ENCODE measurements around the gene MRPS6.

MRPS6 gene

GRCh38 chr21:34109075-34109474 is 35.7 kb downstream of the MRPS6 start:
- H3K27me3 ChIP-seq (ENCODE audit: insufficient read depth, low read depth, severe bottlenecking) = no peaks in the 10 kb centered on the region
- H3K4me3 ChIP-seq (ENCODE audit: low read depth, low read length) = no peak overlapping the region
- no peak overlapping the region for H3K27ac ChIP-seq
- H3K36me3 ChIP-seq = no peaks in the 10 kb centered on the region
- H3K9me3 ChIP-seq (ENCODE audit: severe bottlenecking) = no peaks in the 10 kb centered on the region
- TF ChIP-seq CTCF (IDR thresholded peaks at IDR 0.05; ENCODE audit: low read depth, low read length) = no peak
- no peak for DNase-seq

DNA sequence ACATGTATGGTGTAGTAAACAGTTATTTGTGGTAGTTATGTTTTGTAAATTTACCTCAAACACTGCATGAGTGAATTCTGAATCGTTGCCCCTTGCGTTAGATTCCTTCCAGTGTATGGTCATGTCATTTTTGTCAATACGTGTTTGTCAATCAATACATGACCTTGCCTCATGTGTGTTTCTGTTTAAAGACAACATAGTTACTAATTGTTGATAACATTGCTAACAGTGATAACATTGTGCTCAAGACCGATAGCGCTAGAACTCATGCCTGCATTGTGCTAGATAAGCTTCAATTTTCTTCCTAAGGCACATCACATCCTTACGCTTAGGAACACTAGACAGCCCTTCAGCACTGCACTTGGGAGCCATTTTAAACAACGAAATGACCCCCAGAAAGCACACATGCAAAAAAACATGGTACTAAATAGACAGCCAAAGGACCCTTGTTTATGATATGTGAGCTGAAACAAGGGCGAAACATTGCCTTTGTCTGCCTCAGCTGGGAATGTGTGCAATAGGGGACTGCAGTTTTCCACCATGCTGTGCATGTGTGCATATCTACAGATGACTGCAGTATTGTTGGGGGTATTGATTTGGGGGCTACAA is 37.3 kb downstream of the MRPS6 start:
- Histone ChIP-seq H3K27ac (no peak overlapping the region), H3K4me3 (ENCODE audit: low read depth, low read length) (no peak overlapping the region), H3K36me3 (no peaks in the 10 kb centered on the region), H3K27me3 (ENCODE audit: insufficient read depth, low read depth, severe bottlenecking) (no peaks in the 10 kb centered on the region), H3K9me3 (ENCODE audit: severe bottlenecking) (no peaks in the 10 kb centered on the region)
- TF ChIP-seq CTCF (IDR thresholded peaks at IDR 0.05; ENCODE audit: low read depth, low read length) = no peak
- no peak for DNase-seq

GRCh38 chr21:34112316-34113033 is 39.1 kb downstream of the MRPS6 start:
- no peaks in the 10 kb centered on the region for H3K36me3 ChIP-seq
- no peak for DNase-seq
- no peak overlapping the region for H3K27ac ChIP-seq
- no peak overlapping the region for H3K4me3 ChIP-seq (ENCODE audit: low read depth, low read length)
- TF ChIP-seq CTCF (IDR thresholded peaks at IDR 0.05; ENCODE audit: low read depth, low read length) = no peak
- H3K9me3 ChIP-seq (ENCODE audit: severe bottlenecking) = no peaks in the 10 kb centered on the region
- no peaks in the 10 kb centered on the region for H3K27me3 ChIP-seq (ENCODE audit: insufficient read depth, low read depth, severe bottlenecking)

- Histone ChIP-seq H3K27ac (no peak overlapping the region), H3K27me3 (ENCODE audit: insufficient read depth, low read depth, severe bottlenecking) (no peaks in the 10 kb centered on the region), H3K36me3 (no peaks in the 10 kb centered on the region), H3K4me3 (ENCODE audit: low read depth, low read length) (no peak overlapping the region), H3K9me3 (ENCODE audit: severe bottlenecking) (no peaks in the 10 kb centered on the region)
- no peak for TF ChIP-seq CTCF (IDR thresholded peaks at IDR 0.05; ENCODE audit: low read depth, low read length)
- DNase-seq = no peak
Observed at GRCh38 chr21:34113842-34114241, 40.5 kb downstream of the MRPS6 start.

DNA sequence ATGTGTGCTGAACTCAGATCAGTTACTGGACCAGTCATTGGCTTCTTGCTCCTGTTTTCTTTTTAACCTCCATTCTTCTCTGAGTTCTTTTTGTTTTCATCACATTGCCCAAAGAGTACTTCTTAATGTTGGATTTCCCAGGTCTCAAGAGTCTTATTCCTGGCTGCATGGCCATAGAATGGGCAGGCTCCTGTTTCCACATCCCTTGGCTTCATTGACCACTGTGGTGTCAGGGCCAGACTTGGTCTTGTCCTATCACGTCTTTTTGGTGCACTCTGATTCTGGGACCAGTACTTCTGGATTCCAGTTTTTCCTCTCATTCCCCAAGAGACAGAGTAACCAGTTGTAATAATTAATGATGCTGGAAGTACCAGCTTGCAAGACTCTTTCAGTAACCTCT is 41.8 kb downstream of the MRPS6 start:
- Histone ChIP-seq H3K36me3 (no peaks in the 10 kb centered on the region), H3K9me3 (ENCODE audit: severe bottlenecking) (no peaks in the 10 kb centered on the region), H3K27me3 (ENCODE audit: insufficient read depth, low read depth, severe bottlenecking) (no peaks in the 10 kb centered on the region), H3K4me3 (ENCODE audit: low read depth, low read length) (no peak overlapping the region), H3K27ac (no peak overlapping the region)
- DNase-seq = no peak
- TF ChIP-seq CTCF (IDR thresholded peaks at IDR 0.05; ENCODE audit: low read depth, low read length) = no peak
